Tibial nerve (tissue), 4 donors: ENCODE data around the gene WBP11.

Experiments
- EP300 ChIP-seq, 2 donors: sonication (generic); formaldehyde crosslinking; IDR thresholded peaks; one replicate each; pipeline ENCODE4 v1.6.1; 2017; ENCODE audit warnings: antibody characterized with exemption in 2 of 2, mild to moderate bottlenecking in 1 of 2
- POLR2A ChIP-seq, 2 donors: fragments of 450-650 bp; IDR thresholded peaks; one replicate each; pipeline ENCODE4 v1.6.1; 2017; ENCODE audit warnings: antibody characterized with exemption in 2 of 2, mild to moderate bottlenecking in 2 of 2, moderate library complexity in 2 of 2
- TF ChIP-seq, protein P1 (sequence below), 5 experiments: fragments of 200-600 bp in 3 of 5; fragments of 450-650 bp in 2 of 5; sonication (generic) in 3 of 5; IDR thresholded peaks; one replicate each; pipeline ENCODE4 v1.5.1; 2016 to 2019; ENCODE audit warnings: antibody characterized with exemption in 5 of 5, mild to moderate bottlenecking in 3 of 5, moderate library complexity in 2 of 5

DNA sequence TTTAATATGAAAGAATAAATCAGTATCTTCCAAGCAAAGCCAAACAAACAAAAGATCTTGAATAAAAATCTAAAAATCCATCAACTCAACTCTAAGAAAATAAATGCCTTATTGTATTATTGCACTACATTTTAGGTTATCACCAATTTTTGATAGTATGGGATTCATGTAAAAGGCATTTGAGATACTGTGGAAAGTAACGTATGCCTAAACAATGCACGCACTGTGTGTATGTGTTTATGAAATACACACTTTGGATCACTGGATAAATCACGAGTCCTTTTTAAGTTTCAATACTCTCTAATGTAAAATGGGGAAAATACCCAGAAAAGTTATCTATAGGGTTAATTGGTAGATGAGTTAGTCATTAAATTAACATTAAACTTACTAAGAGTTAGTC lies 17.7 kb downstream of the WBP11 start:
- TF ChIP-seq, protein P1, sequence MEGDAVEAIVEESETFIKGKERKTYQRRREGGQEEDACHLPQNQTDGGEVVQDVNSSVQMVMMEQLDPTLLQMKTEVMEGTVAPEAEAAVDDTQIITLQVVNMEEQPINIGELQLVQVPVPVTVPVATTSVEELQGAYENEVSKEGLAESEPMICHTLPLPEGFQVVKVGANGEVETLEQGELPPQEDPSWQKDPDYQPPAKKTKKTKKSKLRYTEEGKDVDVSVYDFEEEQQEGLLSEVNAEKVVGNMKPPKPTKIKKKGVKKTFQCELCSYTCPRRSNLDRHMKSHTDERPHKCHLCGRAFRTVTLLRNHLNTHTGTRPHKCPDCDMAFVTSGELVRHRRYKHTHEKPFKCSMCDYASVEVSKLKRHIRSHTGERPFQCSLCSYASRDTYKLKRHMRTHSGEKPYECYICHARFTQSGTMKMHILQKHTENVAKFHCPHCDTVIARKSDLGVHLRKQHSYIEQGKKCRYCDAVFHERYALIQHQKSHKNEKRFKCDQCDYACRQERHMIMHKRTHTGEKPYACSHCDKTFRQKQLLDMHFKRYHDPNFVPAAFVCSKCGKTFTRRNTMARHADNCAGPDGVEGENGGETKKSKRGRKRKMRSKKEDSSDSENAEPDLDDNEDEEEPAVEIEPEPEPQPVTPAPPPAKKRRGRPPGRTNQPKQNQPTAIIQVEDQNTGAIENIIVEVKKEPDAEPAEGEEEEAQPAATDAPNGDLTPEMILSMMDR (IDR thresholded peaks at IDR 0.05) = no peak
- TF ChIP-seq POLR2A (IDR thresholded peaks at IDR 0.05) = no peak
- no peak for TF ChIP-seq EP300 (IDR thresholded peaks at IDR 0.05)
